Retinal pigment epithelial cell (primary cell): ENCODE data around the gene FBXW10.
"Not testable (repeated sequence)": the region's sequence is repeated elsewhere in the genome, so short reads cannot be mapped to it uniquely, and the experiment has no call there.

Experiments used
- DNase-seq: peaks from one replicate; pipeline ENCODE4 v3.0.0-alpha.2; 2010; ENCODE audit warnings: low read depth
- H3K4me3 ChIP-seq: 2 replicates; pipeline ENCODE4 v1.5.1; 2011; ENCODE audit warnings: mild to moderate bottlenecking, low read length, control low read depth, moderate library complexity
- TF ChIP-seq, protein P1 (sequence below): conservative IDR thresholded peaks from 2 replicates; pipeline ENCODE4 v1.5.1; 2011; ENCODE audit warnings: low read depth, low read length, control low read depth, inconsistent platforms

The FBXW10 gene, protein sequence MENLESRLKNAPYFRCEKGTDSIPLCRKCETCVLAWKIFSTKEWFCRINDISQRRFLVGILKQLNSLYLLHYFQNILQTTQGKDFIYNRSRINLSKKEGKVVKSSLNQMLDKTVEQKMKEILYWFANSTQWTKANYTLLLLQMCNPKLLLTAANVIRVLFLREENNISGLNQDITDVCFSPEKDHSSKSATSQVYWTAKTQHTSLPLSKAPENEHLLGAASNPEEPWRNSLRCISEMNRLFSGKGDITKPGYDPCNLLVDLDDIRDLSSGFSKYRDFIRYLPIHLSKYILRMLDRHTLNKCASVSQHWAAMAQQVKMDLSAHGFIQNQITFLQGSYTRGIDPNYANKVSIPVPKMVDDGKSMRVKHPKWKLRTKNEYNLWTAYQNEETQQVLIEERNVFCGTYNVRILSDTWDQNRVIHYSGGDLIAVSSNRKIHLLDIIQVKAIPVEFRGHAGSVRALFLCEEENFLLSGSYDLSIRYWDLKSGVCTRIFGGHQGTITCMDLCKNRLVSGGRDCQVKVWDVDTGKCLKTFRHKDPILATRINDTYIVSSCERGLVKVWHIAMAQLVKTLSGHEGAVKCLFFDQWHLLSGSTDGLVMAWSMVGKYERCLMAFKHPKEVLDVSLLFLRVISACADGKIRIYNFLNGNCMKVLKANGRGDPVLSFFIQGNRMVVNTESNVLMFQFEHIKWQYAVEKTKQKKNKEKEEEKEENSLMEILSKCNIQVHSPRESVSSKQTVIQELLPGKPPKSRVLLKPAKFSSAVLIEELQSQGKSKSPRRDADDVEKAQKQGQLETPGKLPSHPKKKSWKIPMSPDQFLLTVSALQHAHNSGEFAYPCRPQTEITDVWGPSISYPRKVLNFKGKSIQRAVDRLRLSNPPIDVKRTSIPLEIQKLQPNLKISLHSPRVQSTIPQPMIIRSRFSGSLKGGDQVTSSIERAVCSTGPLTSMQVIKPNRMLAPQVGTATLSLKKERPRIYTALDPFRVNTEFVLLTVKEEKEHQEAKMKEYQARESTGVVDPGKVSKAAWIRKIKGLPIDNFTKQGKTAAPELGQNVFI

DNA sequence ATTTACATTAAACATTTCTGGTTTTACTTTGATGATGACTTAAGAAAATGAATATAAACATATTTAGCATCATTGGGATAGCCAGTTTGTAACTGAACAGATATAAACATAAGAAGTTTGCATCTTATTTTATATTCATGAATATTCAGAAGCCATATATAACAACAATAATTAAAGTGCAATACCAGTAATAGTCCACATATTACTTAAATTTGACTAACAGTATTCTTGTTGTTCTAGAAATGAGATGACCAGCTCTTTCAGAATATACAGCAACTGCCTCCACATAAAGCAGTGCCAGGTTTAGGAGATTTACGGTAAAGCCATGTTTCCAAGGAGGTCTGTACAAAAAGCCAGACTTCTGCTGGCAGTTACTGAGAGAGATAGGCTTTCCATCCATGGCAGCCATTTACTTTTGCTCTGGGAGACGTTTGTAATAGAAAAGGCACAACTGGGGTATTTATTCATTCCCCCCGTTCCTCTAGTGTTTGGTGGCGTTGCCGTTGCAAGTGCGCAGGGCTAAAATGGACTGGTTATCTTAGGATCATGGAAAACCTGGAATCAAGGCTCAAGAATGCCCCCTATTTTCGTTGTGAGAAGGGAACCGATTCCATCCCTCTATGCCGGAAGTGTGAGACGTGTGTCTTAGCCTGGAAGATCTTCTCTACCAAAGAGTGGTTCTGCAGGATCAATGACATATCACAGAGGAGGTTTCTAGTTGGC, at the start of gene FBXW10:
TSS of gene FBXW10 (plus strand) at position 356 of the 723 bp plus-strand sequence. CDS start at position 547, 191 bp downstream.
- DNase-seq: not testable (repeated sequence)
- H3K4me3 ChIP-seq: peak within 1 kb of the TSS; percentile 16

DNA sequence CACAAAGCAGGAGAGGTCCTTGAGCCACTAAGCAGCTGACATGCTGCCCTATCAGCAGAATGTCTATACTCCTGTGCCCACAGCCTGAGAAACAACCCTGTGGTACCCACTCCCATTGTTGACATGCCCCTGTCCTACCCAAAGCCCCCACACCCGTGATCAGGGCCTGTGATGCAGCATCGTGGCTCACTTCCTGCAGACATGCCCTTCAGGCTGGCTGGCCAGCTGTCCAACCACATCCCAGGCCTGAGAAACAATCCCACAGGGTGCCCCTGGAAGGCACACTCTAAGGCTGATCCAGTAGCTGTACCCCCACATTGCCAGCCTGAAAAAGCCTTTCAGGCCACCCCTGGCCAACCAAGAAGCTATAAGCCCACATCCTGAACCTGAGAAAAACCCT, 48.7 kb upstream of the FBXW10 start:
- not testable (repeated sequence) for DNase-seq, H3K4me3 ChIP-seq

DNA sequence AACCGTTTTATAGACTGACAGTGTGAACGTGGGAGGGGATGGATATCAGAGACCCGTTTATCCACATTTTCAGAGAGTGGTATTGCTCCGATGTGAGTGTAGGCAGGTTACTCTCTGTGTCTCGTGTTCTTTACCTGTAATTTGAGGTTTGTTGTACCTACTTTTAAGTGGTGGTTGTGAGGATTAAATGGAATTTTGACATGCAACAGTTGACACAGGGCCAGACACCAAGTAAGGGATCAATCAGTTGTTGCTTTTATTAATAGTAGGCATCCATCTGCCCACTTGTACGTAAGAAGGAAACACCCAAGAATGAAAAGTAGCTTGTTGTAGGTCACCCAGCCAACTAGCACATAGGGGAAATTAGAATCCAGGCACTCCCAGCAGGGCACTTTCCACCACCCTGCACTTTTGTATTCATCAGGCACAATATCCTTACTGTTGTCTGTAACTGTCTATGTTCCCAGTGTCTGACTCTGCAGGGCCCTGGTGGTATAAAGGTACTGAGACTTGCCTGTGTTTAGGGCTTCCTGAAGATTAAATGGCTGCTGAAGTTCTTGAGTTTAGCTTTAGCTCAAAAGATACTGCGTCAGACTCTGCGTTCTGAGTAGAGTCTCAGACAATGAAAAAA, 45.3 kb upstream of the FBXW10 start:
- DNase-seq: not testable (repeated sequence)
- peak overlapping the region; percentile 65 for H3K4me3 ChIP-seq

DNA sequence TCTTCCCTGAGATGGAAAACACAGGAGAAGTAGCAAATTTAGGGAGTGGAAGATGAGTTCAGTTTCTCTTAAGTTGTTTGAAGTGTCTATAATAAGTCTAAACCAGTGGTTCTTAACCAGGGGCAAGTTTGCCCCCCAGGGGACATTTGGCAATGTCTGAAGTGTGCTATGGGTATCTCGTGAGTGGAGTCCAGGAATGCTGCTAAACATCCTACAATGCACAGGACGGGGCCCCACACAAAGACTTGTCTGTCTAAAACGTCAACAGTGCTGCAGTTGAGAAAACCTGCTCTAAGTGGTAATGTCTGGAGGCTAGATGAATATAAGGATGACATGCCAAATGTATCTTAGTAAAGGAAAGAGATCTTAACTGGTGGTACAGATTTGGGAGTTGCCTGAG, 37.9 kb upstream of the FBXW10 start:
- H3K4me3 ChIP-seq, DNase-seq: not testable (repeated sequence)

DNA sequence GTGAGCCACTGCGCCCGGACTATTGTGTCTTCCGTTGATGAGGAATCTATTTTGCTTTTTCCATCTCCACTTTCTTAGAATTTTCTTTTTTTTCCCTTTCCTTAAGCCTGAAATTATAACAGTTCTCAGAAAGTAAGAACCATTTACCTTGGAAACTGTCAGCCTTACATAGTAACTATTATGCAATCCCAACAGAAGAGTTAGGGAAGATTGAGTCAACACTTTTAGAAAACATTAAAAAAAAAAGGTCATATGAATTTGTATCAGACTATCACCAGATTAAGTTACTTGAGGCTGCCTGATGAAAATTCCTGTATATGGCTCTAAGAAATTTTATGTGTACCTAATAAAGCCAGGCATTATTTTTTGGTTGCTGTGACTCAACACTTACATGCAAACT, 35.6 kb upstream of the FBXW10 start:
- H3K4me3 ChIP-seq, DNase-seq: not testable (repeated sequence)

DNA sequence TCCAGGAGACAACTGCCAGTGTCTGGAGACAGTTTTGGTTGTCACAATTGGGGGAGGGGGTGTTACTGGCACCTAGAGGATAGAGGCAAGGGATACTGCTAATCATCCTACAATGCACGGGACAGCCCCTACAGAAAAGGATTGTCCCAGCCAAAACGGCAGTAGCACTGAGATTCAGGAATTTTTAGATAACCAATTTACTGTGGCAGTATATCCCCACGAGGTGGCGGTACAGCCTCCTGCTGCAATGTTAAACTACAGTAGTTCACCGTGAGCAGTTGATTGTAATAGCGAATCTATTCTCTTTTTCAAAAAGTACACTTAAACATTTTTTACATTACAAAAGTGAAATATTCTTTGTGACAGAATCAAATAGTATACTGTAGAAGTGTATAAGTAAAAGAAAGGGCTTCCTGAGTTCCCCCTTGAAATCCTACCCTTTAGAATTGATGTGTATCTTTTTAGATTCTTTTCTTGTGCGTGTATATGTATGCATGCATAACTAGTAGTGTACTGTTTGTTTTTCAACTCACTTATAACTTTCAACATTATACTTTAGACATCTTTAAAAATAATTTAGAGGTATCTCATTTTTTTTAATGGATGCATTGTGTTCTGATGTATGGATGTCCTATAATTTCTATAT, 31.4 kb upstream of the FBXW10 start:
- TF ChIP-seq, protein P1, sequence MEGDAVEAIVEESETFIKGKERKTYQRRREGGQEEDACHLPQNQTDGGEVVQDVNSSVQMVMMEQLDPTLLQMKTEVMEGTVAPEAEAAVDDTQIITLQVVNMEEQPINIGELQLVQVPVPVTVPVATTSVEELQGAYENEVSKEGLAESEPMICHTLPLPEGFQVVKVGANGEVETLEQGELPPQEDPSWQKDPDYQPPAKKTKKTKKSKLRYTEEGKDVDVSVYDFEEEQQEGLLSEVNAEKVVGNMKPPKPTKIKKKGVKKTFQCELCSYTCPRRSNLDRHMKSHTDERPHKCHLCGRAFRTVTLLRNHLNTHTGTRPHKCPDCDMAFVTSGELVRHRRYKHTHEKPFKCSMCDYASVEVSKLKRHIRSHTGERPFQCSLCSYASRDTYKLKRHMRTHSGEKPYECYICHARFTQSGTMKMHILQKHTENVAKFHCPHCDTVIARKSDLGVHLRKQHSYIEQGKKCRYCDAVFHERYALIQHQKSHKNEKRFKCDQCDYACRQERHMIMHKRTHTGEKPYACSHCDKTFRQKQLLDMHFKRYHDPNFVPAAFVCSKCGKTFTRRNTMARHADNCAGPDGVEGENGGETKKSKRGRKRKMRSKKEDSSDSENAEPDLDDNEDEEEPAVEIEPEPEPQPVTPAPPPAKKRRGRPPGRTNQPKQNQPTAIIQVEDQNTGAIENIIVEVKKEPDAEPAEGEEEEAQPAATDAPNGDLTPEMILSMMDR: peak; percentile 54
- not testable (repeated sequence) for H3K4me3 ChIP-seq, DNase-seq

DNA sequence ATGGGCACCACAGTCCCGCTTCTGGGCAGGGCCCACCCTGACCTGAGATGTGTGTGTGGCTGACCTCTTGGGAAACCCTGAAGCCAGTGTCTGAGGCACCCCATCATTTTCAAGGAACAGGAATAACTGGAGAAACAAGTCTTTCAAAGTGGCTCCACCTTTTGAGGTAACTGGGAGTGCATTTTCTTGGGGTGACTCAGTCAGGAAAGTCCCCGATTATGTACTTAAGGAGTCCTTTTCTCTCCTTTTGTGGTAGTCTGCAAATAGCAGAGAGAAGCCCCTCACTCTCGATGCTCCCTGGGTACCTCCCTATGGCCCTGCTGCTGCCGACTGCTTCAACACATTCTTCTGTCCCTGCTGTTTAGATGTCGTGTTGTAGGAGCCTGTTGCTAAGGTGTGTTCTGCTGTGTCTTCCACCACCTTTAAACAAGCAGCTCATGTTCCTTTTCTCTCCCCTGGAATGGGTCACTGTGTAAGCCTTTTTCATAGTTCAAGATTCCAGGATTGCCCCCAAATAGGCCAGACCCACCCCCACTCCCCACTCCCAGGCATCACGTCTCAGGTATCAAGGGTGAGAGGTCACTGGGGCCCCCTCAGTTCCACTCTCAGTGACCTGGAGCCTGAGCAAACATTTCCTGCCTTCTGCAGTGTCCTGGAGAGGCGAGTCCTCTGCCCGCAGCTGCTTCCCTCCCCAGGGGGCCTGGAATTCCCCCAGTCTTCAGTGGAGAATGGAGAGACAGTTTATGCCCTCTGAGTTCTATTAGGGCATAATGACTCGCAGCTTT, 25.0 kb upstream of the FBXW10 start:
- not testable (repeated sequence) for DNase-seq, H3K4me3 ChIP-seq

DNA sequence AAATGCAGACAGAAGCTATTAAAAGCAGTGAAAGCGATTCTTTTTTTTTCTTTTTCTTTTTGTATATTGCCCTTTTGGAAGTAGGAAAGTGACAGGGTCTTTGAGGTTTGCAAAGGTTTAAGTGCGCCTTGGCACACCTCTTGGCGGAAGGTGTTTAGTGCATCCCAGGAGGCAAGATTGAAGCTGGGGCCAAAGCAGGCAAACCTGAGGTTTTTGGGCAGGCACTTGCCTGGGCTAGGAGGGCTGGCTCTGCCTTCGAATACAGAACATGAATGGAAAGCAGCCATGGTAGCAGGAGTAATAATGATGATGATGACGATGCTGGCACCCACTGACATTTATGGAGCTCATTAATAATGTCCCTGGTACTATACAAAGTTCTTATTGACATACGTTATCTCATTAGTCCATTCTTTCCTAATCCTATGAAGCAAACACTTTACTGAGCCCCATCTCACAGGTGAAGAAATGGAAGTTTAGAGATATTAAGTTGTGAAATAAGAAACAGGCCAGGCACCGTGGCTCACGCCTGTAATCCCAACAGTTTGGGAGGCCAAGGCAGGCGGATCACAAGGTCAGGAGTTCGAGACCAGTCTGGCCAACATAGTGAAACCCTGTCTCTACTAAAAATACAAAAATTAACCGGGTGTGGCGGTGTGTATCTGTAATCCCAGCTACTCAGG, 24.3 kb upstream of the FBXW10 start:
- not testable (repeated sequence) for DNase-seq, H3K4me3 ChIP-seq

DNA sequence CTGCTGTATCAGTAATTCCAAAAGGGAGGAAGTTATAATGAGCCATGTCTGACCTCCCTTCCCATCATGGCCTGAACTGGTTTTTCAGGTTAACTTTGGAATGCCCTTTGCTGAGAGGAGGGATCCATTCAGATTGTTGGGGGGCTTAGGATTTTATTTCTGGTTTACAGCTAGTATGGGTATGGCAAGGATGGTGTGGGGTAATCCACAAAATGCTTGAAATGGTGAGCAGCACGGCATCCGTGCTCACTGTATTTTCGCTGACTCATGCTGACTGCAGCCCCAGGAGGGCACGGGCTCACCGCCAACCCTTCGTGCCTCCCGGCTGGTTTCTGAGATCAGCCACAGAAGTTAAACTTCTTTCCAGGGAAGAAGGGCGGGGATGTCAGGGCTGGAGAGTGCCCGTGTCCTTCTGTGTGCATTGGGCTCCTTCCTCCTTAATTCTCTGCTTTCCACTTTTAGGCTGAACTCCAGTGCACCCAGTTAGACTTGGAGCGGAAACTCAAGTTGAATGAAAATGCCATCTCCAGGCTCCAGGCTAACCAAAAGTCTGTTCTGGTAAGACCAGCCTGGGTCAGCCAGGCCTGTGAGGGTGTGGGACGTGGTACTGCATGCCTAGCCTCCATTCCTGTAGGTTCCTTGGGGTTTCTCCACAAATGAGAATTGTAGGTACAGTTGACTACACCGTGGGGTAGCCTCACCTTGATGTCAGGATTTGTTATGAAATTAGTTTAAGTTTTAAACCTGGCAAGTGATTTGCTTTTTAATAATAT, 21.9 kb upstream of the FBXW10 start:
- not testable (repeated sequence) for H3K4me3 ChIP-seq, DNase-seq

DNA sequence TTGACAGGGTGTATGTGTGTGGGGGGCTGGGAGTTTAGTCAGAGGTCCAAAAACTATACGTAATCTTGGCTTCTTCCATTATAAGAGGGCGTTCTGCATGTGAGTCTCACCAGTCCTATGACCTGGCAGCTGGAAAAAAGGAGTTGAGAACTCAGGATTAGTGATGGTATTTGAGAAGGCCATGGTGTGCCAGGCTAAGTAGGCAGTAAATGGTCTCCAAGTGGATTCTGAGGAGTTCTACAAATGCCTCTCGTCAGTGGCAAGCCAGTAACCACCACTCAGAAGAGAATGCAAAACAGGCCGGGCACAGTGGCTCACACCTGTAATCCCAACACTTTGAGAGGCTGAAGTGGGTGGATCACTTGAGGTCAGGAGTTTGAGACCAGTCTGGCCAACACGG, 21.2 kb upstream of the FBXW10 start:
- not testable (repeated sequence) for H3K4me3 ChIP-seq
- peak; percentile 25 for DNase-seq

DNA sequence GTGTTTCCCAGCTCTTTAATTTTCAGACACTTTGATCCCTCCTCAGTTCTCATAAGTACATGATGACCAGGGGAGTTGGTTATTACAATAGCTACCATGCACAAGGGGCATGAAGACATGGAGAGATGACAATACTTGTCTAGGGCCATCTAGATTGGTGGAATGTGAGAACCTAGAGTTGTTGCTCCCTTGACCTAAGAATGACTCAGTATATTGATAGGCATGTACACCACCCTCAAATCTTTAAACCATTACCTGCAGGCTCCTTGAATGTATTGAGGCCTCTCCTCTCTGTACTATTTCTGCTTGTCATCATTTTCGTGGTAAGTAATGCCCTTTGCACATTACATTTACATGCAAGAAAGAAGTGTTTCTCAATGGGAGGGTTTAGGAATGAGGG, 20.3 kb upstream of the FBXW10 start:
- not testable (repeated sequence) for DNase-seq, H3K4me3 ChIP-seq

DNA sequence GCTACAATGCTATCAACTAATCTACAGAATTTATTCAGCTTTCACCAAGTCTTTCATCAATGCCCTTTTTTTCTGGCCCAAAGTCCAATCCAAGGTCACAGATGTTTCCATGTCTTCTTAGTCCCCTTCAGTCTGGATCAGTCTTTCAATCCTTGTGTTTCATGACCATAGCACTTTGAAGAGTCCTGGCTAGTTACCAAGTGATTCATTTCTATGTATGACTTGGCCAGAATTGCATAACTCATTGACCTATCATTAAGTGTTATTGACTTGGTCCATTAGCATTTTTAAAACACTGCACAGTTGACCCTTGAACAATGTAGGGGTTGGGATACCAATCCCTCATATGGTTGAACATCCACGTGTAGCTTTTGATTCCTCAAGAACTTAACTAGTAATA, 11.4 kb upstream of the FBXW10 start:
- DNase-seq, H3K4me3 ChIP-seq: not testable (repeated sequence)

DNA sequence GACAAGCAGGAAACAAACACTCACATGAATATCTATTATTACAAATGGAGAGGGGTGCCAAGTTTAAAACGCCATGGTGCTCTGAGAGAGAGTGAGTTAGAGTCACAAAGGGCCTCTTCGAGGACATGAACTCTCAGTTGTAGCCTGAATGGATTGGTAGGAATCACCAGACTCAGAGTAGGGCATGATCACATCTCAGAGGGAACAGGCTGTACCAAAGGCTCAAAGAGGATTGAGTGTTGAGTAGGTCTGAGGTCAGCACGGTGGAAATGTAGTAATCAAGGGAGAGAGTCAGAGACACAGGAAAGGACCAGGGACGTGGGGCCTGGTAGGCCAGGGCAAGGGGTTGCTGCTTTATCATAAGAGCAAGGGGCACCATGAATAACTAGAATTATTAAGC, 10.5 kb upstream of the FBXW10 start:
- not testable (repeated sequence) for DNase-seq, H3K4me3 ChIP-seq

DNA sequence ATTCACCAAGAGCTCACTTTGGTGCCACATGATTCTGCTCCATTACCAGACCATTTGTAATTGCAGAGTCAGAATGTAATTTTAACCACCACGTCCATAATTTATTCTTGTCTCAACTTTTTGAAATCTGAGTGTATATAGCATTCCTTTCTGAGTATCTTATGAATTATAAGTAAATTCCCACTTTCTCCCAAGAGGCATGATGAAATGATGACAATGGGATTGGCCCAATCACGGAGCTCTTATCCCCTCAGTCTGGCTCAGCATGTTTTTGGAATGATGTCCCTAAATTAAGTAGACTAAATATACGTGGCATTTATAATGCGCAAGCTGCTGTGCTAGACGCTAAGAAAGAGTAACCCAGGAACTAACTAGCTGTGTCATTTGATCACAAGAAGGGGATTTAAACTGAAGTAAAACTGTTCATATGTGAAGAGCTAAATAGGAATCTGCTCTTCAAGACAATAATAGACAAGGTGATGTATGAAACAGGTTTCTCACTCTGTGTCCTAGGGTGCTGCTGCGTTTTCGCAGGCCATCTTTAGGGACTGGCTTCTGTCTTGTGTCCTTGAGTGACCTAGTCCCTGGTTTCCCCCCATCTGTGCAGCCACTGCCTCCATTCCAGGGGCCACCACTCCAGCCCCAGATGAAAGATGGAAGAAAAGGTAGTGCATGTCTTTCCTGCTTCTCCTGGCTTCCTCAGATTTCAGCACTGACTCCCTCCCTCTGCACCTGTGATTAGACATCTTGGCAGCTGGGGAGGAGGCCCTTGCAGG, 4.0 kb upstream of the FBXW10 start:
- H3K4me3 ChIP-seq, DNase-seq: not testable (repeated sequence)
